Panc1 (cell line): ENCODE results near the gene CFAP210.

Source experiments
- CTCF ChIP-seq: fragments of 450-650 bp; IDR thresholded peaks from 2 replicates; pipeline ENCODE4 v1.5.1; 2017; ENCODE audit warnings: mild to moderate bottlenecking
- POLR2AphosphoS5 ChIP-seq: IDR thresholded peaks from 2 replicates; pipeline ENCODE4 v1.6.1; 2012; ENCODE audit warnings: mild to moderate bottlenecking, low read depth, low read length, moderate library complexity
- REST ChIP-seq, 2 experiments: IDR thresholded peaks; 2 replicates each; pipeline ENCODE4 v1.6.1; 2011 to 2012; ENCODE audit warnings: low read depth in 2 of 2, control low read depth in 1 of 2, low read length in 1 of 2, mild to moderate bottlenecking in 1 of 2, moderate library complexity in 1 of 2; ENCODE audit not compliant: insufficient read depth in 1 of 2
- SIN3A ChIP-seq: IDR thresholded peaks from 2 replicates; pipeline ENCODE4 v1.6.1; 2012; ENCODE audit warnings: low read depth, mild to moderate bottlenecking, low read length, moderate library complexity, borderline replicate concordance; ENCODE audit not compliant: insufficient read depth

GRCh38 chr2:169704160-169704708, 10.0 kb upstream of the CFAP210 start:
- TF ChIP-seq CTCF (no peak), REST (IDR thresholded peaks at IDR 0.05; ENCODE audit: insufficient read depth in 1 of 2, low read depth in 2 of 2, low read length in 1 of 2) (no peak), SIN3A (no peak), POLR2AphosphoS5 (no peak)
